ENCODE results near the gene KRTAP12-1.

Gene KRTAP12-1

DNA sequence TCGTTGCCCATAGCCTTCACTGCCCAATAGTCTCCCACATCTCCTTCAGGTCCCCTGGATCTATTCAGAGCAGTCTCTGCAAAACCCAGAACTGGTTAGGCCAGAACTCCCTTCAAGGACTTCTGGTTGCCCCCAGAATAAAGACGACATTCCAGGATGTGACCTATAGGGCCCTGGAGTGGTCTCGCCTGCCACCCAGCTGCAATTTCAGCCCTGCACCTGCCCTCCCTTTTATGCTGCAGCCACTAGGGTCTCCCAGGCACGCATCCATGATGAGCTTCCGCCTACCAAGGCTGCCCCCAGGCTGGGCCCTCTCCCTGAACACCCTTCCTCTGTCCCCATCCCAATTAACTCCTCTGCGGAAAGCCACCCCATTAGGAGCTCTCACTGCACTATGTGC lies 36.6 kb upstream of the KRTAP12-1 start:
- TF ChIP-seq, protein P1, sequence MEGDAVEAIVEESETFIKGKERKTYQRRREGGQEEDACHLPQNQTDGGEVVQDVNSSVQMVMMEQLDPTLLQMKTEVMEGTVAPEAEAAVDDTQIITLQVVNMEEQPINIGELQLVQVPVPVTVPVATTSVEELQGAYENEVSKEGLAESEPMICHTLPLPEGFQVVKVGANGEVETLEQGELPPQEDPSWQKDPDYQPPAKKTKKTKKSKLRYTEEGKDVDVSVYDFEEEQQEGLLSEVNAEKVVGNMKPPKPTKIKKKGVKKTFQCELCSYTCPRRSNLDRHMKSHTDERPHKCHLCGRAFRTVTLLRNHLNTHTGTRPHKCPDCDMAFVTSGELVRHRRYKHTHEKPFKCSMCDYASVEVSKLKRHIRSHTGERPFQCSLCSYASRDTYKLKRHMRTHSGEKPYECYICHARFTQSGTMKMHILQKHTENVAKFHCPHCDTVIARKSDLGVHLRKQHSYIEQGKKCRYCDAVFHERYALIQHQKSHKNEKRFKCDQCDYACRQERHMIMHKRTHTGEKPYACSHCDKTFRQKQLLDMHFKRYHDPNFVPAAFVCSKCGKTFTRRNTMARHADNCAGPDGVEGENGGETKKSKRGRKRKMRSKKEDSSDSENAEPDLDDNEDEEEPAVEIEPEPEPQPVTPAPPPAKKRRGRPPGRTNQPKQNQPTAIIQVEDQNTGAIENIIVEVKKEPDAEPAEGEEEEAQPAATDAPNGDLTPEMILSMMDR (IDR thresholded peaks at IDR 0.05; ENCODE audit: low read length, missing control alignments): no peak
- H3K4me3 ChIP-seq (replicated peaks; ENCODE audit: low read depth, low read length): no peak overlapping the region
- no peak for DNase-seq (ENCODE audit: low read depth)

DNA sequence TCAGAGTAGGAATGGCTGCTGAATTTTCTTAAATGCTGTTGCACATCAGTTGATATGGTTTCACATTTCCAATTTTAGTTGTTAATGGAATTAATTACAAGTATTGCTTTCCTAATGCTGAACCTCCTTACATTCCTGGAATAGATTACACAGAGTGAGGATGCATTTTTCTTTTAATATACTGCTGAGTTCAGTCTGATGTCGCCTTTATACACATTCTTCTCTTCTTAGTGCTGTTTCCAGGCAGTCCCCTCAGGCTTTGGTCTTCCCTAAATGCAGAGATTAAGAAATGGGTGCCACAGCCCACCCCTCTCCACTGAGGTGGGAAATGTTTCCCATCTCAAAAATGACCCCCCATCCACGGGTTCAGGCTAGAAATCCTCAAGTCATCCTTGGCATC lies 36.1 kb upstream of the KRTAP12-1 start:
- H3K4me3 ChIP-seq (replicated peaks; ENCODE audit: low read depth, low read length): no peak overlapping the region
- TF ChIP-seq, protein P1 (IDR thresholded peaks at IDR 0.05; ENCODE audit: low read length, missing control alignments): no peak
- no peak for DNase-seq (ENCODE audit: low read depth)

DNA sequence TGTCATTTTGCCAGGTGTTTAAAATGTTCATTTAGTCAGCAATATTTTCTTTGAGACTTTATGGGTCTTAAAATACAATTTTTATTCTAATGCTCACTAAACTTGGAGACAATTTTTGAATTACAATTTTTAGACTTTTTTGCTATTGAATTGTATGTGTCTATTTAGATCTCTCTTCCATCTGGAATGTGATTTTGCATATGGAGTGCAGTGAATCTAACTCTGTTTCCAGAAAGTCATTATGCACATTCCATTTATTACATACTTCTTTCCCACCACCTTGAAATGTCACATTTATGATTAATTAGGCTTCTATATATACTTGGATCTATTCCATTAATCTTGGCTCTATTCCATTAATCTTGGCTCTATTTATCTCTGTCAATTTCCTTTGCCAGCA lies 35.0 kb upstream of the KRTAP12-1 start:
- H3K4me3 ChIP-seq (replicated peaks; ENCODE audit: low read depth, low read length): no peak overlapping the region
- TF ChIP-seq, protein P1 (IDR thresholded peaks at IDR 0.05; ENCODE audit: low read length, missing control alignments): no peak
- DNase-seq (ENCODE audit: low read depth): no peak

DNA sequence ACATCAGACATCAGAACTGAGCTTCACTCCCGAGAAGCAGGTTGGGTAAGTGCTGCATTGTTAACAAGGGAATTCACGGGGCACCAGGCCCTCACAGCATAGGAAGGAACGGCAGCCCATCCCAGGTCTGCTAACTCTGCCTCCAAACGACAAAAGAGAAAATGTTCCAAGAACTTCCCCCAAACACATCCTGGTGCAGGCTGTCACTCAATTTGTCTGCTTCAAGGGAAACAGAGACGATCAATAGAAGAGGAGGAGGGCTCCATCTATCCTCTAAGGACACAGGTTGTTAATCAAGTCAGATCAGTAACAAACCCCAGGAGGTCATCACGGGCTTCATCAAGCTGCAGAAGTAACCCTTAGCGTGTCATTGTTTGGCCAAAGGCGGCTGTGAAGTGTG lies 32.9 kb upstream of the KRTAP12-1 start:
- H3K4me3 ChIP-seq (replicated peaks; ENCODE audit: low read depth, low read length): no peak overlapping the region
- DNase-seq (ENCODE audit: low read depth): no peak
- TF ChIP-seq, protein P1 (IDR thresholded peaks at IDR 0.05; ENCODE audit: low read length, missing control alignments): no peak

DNA sequence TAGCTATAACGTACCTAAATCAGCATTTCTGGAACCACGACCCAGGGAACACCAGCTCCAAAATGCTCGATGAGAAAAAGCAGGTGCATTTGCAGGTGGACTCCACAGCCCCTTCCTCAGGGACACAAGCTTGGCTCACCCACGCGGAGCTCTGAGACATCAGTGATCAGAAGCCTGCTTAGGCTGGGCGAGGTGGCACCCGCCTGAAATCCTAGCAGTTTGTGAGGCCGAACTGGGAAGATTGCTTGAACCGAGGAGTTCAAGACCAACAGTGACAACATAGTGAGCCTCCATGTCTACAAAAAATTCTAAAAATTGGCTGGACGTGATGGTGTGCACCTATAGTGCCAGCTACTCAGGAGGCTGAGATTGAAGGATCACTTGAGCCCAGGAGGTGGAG lies 31.9 kb upstream of the KRTAP12-1 start:
- DNase-seq (ENCODE audit: low read depth): no peak
- no peak overlapping the region for H3K4me3 ChIP-seq (replicated peaks; ENCODE audit: low read depth, low read length)
- TF ChIP-seq, protein P1 (IDR thresholded peaks at IDR 0.05; ENCODE audit: low read length, missing control alignments): no peak

DNA sequence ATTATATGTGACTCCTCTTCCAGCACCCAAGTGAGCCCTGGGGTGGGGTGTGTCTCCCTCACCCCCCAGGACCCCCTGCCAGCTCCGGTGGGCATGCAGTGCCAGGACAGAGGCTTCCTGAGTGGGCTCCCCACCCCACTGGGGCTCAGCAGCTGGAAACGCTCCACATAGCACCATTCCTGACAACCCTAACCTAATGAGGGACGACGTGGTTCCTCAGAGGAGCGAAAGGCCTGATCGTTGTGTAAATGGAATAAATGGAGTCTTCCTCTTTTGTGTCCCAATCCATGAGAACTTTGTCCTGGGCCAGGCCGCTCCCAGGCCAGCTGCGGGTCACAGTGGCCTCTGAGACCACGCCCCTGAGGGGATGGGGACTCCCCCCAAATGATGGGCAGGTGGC lies 31.2 kb upstream of the KRTAP12-1 start:
- DNase-seq (ENCODE audit: low read depth): no peak
- no peak overlapping the region for H3K4me3 ChIP-seq (replicated peaks; ENCODE audit: low read depth, low read length)
- TF ChIP-seq, protein P1 (IDR thresholded peaks at IDR 0.05; ENCODE audit: low read length, missing control alignments): no peak

DNA sequence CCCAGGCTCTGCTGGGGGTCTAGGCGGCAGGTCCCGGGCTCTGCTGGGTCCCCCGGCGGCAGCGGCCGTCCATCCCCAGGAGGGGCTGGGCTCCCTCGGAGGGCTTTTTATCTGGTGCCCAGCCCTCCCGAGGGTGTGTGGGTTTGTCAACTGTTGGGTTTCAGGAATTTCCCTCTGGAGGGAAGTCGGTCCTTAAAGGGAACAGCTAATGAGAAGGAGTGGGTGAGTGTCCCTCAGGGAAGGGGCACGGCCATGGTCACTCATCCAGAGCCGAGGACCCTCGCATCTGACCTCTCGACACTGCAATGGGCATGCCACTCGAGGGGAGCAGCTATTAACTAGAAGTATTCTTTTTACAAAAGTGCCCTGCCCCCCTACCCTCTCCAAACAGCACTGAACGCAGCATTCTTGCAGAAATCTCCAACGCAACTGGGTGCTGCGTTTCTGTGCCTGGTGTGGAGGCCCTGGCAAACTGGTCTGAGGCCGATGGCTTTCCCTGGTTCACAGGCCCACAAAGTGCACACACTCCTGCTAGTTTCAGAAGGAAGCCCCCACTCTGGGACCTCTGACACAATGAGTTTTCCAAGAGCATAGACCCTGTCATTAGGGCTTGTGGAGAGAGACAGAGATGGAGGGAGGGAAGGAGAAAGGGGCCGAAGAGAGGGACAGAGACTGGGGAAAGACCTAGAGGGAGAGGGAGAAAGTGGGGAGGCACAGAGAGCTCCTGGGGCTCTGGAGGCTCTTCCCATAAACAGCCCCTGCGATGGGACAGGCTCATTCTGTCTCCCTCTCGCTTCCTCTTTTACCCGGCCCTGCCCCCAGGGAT lies 30.5 kb upstream of the KRTAP12-1 start:
- TF ChIP-seq, protein P1 (IDR thresholded peaks at IDR 0.05; ENCODE audit: low read length, missing control alignments): no peak
- H3K4me3 ChIP-seq (replicated peaks; ENCODE audit: low read depth, low read length): no peak overlapping the region
- no peak for DNase-seq (ENCODE audit: low read depth)
